Activated CD4-positive, alpha-beta T cell treated with anti-CD3 and anti-CD28 coated beads for 36 hours (primary cell): ENCODE results near the gene SARS2. TPM values are rescaled to one million over a fixed set of nuclear protein-coding genes. Genes with fewer than 3 reads are reported as not detected.
"Not testable (repeated sequence)": the region's sequence is repeated elsewhere in the genome, so short reads cannot be mapped to it uniquely, and the experiment has no call there.

ENCODE experiments used
- ATAC-seq: fragments of 200-7000 bp; cut with Tn5 transposase; one replicate; pipeline ENCODE4 v1.10.0; 2021; ENCODE audit warnings: mild to moderate bottlenecking, moderate library complexity
- CTCF ChIA-PET: fragments of 350-600 bp; sonication (Branson Sonifier 250); formaldehyde crosslinking; loops from one replicate; lab custom pipeline; 2021; ENCODE audit warnings: antibody characterized with exemption; lab: Charles Lee
- POLR2A ChIA-PET: fragments of 350-600 bp; sonication (Branson Sonifier 250); formaldehyde crosslinking; loops from one replicate; lab custom pipeline; 2021; ENCODE audit warnings: antibody characterized with exemption, inconsistent platforms; lab: Charles Lee
- DNase-seq: peaks from one replicate; pipeline ENCODE4 v3.0.0-alpha.2; 2020
- H3K27ac Mint-ChIP-seq: one replicate; pipeline ENCODE4 v1.8.0; 2021; ENCODE audit warnings: mixed read lengths
- H3K27me3 Mint-ChIP-seq: one replicate; pipeline ENCODE4 v1.8.0; 2021; ENCODE audit warnings: mixed read lengths
- H3K36me3 Mint-ChIP-seq: one replicate; pipeline ENCODE4 v1.8.0; 2021; ENCODE audit warnings: low read depth, mixed read lengths
- H3K4me1 Mint-ChIP-seq: one replicate; pipeline ENCODE4 v1.8.0; 2021; ENCODE audit warnings: mixed read lengths
- H3K4me3 Mint-ChIP-seq: one replicate; pipeline ENCODE4 v1.8.0; 2021; ENCODE audit warnings: mild to moderate bottlenecking, moderate library complexity, mixed read lengths
- H3K9me3 Mint-ChIP-seq: one replicate; pipeline ENCODE4 v1.8.0; 2021; ENCODE audit warnings: low read depth, mixed read lengths
- intact Hi-C, 2 experiments: fragments of 100-400 bp; cut with DNase I in 1 of 2; cut with micrococcal nuclease in 1 of 2; formaldehyde crosslinking; loops; one replicate each; pipeline versions ENCODE4 v1.14.2 to v1.15.1; 2022 to 2024; cut with DNase I, micrococcal nuclease
- total RNA-seq, 2 experiments: library from RNA; stranded (reverse); gene quantifications; one replicate each; pipeline ENCODE4 v1.2.3, GENCODE V29; 2021

SARS2 gene
- total RNA-seq, 2 experiments from 2014 or later = 36.7 to 39.4 TPM

GRCh38 chr19:38966149-38966548 lies 35.6 kb upstream of the SARS2 start:
- CTCF ChIA-PET = interaction anchor here (1.2 to 2.1 kb wide), 2 partner anchors 10 to 12 kb away, joined by 3 to 6 read pairs; no protein-coding TSS in a partner anchor

GRCh38 chr19:38964738-38965137 lies 34.2 kb upstream of the SARS2 start:
- Mint-ChIP-seq H3K4me3 (no peak overlapping the region), H3K27ac (no peak overlapping the region), H3K36me3 (no peaks in the 10 kb centered on the region), H3K27me3 (peaks cover 10% of the 10 kb centered on the region), H3K9me3 (no peaks in the 10 kb centered on the region), H3K4me1 (peaks cover 4% of the 10 kb centered on the region)
- ChIA-PET POLR2A (no interaction called here), CTCF (interaction anchor here (0.6 kb wide), 1 partner anchor 623 kb away, joined by 3 read pairs; no protein-coding TSS in a partner anchor)
- ATAC-seq (no peak), DNase-seq (no peak)
- intact Hi-C loops = loop anchor here (5.0 to 10.0 kb wide), 3 partner anchors 70 to 233 kb away; partner anchors contain the start of genes FBXO27 (in 1 of the 2) and NCCRP1 (in 1 of the 2)

More at GRCh38 chr19:38966149-38966548, 35.6 kb upstream of the SARS2 start:
- H3K36me3 Mint-ChIP-seq, POLR2A ChIA-PET, H3K9me3 Mint-ChIP-seq, H3K27ac Mint-ChIP-seq, DNase-seq, H3K4me3 Mint-ChIP-seq, H3K4me1 Mint-ChIP-seq, ATAC-seq: not testable (repeated sequence)
- peaks cover 10% of the 10 kb centered on the region for H3K27me3 Mint-ChIP-seq
- intact Hi-C loops = loop anchor here in 1 of 2 experiments (10.0 kb wide), 1 partner anchor 69 kb away; the partner anchor contains the start of gene FBXO27

- Mint-ChIP-seq H3K9me3 (no peaks in the 10 kb centered on the region), H3K27ac (no peak overlapping the region), H3K27me3 (peaks cover 7% of the 10 kb centered on the region), H3K4me3 (no peak overlapping the region), H3K4me1 (peaks cover 4% of the 10 kb centered on the region), H3K36me3 (no peaks in the 10 kb centered on the region)
- DNase-seq (no peak), ATAC-seq (no peak)
- intact Hi-C loops = loop anchor here (5.0 to 10.0 kb wide), 3 partner anchors 75 to 238 kb away; partner anchors contain the start of genes FBXO27 (in 1 of the 2) and NCCRP1 (in 1 of the 2)
- POLR2A ChIA-PET = no interaction called here
- CTCF ChIA-PET = interaction anchor here (0.5 to 1.1 kb wide), 5 partner anchors 15 to 325 kb away, joined by 3 to 5 read pairs (median 3); no protein-coding TSS in a partner anchor
Observed at GRCh38 chr19:38959618-38960017, 29.1 kb upstream of the SARS2 start.

GRCh38 chr19:38958301-38958700 lies 27.7 kb upstream of the SARS2 start:
- DNase-seq (no peak), ATAC-seq (no peak)
- CTCF ChIA-PET = no interaction called here
- Mint-ChIP-seq H3K27ac (no peak overlapping the region), H3K4me3 (no peak overlapping the region), H3K9me3 (no peaks in the 10 kb centered on the region), H3K36me3 (no peaks in the 10 kb centered on the region), H3K4me1 (peaks cover 4% of the 10 kb centered on the region), H3K27me3 (peaks cover 13% of the 10 kb centered on the region)
- intact Hi-C loops = no loop called here
- POLR2A ChIA-PET = no interaction called here

- H3K27me3 Mint-ChIP-seq = peaks cover 13% of the 10 kb centered on the region
- ChIA-PET CTCF (interaction anchor here (0.6 to 1.6 kb wide), 3 partner anchors 11 to 49 kb away, joined by 4 to 6 read pairs (median 4); partner anchors contain the start of genes MRPS12 and SARS2), POLR2A (no interaction called here)
- no peaks in the 10 kb centered on the region for H3K36me3 Mint-ChIP-seq
- H3K4me1 Mint-ChIP-seq = peaks cover 5% of the 10 kb centered on the region
- no peak overlapping the region for H3K4me3 Mint-ChIP-seq
- ATAC-seq (no peak), DNase-seq (no peak)
- H3K9me3 Mint-ChIP-seq = no peaks in the 10 kb centered on the region
- intact Hi-C loops = no loop called here
- no peak overlapping the region for H3K27ac Mint-ChIP-seq
Observed at GRCh38 chr19:38956264-38956663, 25.7 kb upstream of the SARS2 start.

GRCh38 chr19:38953677-38954076 lies 23.1 kb upstream of the SARS2 start:
- H3K4me3 Mint-ChIP-seq = no peak overlapping the region
- ATAC-seq (no peak), DNase-seq (no peak)
- ChIA-PET CTCF (interaction anchor here (0.6 to 0.8 kb wide), 4 partner anchors 21 to 1051 kb away, joined by 3 read pairs; partner anchors contain the start of genes MRPS12 and SARS2), POLR2A (no interaction called here)
- no peaks in the 10 kb centered on the region for H3K36me3 Mint-ChIP-seq
- H3K9me3 Mint-ChIP-seq = no peaks in the 10 kb centered on the region
- H3K4me1 Mint-ChIP-seq = peaks cover 14% of the 10 kb centered on the region
- intact Hi-C loops = no loop called here
- H3K27ac Mint-ChIP-seq = no peak overlapping the region
- H3K27me3 Mint-ChIP-seq = peaks cover 15% of the 10 kb centered on the region

GRCh38 chr19:38952395-38953165 lies 22.0 kb upstream of the SARS2 start:
- no peaks in the 10 kb centered on the region for H3K9me3 Mint-ChIP-seq
- ATAC-seq = peak; percentile 52

GRCh38 chr19:38951187-38951586 lies 20.6 kb upstream of the SARS2 start:
- intact Hi-C loops = no loop called here
- CTCF ChIA-PET = interaction anchor here (0.6 to 1.4 kb wide), 5 partner anchors 20 to 304 kb away, joined by 3 to 7 read pairs (median 3); partner anchors contain the start of genes ACTN4, MRPS12 and SARS2

More at GRCh38 chr19:38952395-38953165, 22.0 kb upstream of the SARS2 start:
- POLR2A ChIA-PET = no interaction called here
- no peak overlapping the region for H3K27ac Mint-ChIP-seq
- CTCF ChIA-PET = interaction anchor here (0.6 to 1.4 kb wide), 7 partner anchors 9 to 1319 kb away, joined by 3 to 7 read pairs (median 4); partner anchors contain the start of genes FAM98C, MRPS12 and SARS2
- peak; percentile 58 for DNase-seq
- peaks cover 15% of the 10 kb centered on the region for H3K27me3 Mint-ChIP-seq
- no peaks in the 10 kb centered on the region for H3K36me3 Mint-ChIP-seq
- intact Hi-C loops = no loop called here
- H3K4me3 Mint-ChIP-seq = no peak overlapping the region
- peaks cover 14% of the 10 kb centered on the region for H3K4me1 Mint-ChIP-seq

GRCh38 chr19:38949580-38950367 lies 19.2 kb upstream of the SARS2 start:
- ChIA-PET POLR2A (no interaction called here), CTCF (no interaction called here)
- Mint-ChIP-seq H3K4me1 (peaks cover 14% of the 10 kb centered on the region), H3K27ac (no peak overlapping the region), H3K4me3 (peak overlapping the region; percentile 16), H3K36me3 (no peaks in the 10 kb centered on the region), H3K27me3 (peaks cover 15% of the 10 kb centered on the region), H3K9me3 (no peaks in the 10 kb centered on the region)
- DNase-seq (peak; percentile 96), ATAC-seq (peak; percentile 94)
- intact Hi-C loops = loop anchor here in 1 of 2 experiments (1.0 to 5.0 kb wide), 2 partner anchors 19 to 212 kb away; partner anchors contain the start of genes MRPS12 and SARS2

More at GRCh38 chr19:38951187-38951586, 20.6 kb upstream of the SARS2 start:
- H3K27me3 Mint-ChIP-seq = peaks cover 15% of the 10 kb centered on the region
- ATAC-seq (no peak), DNase-seq (no peak)
- H3K27ac Mint-ChIP-seq = no peak overlapping the region
- no peaks in the 10 kb centered on the region for H3K36me3 Mint-ChIP-seq
- H3K4me3 Mint-ChIP-seq = no peak overlapping the region
- H3K9me3 Mint-ChIP-seq = no peaks in the 10 kb centered on the region
- H3K4me1 Mint-ChIP-seq = peaks cover 14% of the 10 kb centered on the region
- POLR2A ChIA-PET = no interaction called here

GRCh38 chr19:38946229-38947010 lies 15.9 kb upstream of the SARS2 start:
- Mint-ChIP-seq H3K36me3 (no peaks in the 10 kb centered on the region), H3K9me3 (no peaks in the 10 kb centered on the region), H3K4me1 (peaks cover 14% of the 10 kb centered on the region), H3K27ac (no peak overlapping the region), H3K27me3 (peaks cover 2% of the 10 kb centered on the region), H3K4me3 (no peak overlapping the region)
- ChIA-PET POLR2A (no interaction called here), CTCF (interaction anchor here (1.1 kb wide), 1 partner anchor 13 kb away, joined by 3 read pairs; no protein-coding TSS in a partner anchor)
- intact Hi-C loops = loop anchor here in 1 of 2 experiments (5.0 kb wide), 1 partner anchor 209 kb away; no protein-coding TSS in a partner anchor
- no peak for ATAC-seq
- peak; percentile 20 for DNase-seq
